IPS DF 19.7 (cell line): Measurements from ENCODE around the gene CD38.

ENCODE experiments used
- DNase-seq: peaks from one replicate; pipeline ENCODE4 v3.0.0-alpha.2; 2013; ENCODE audit warnings: low read depth, low spot score

CD38 gene

GRCh38 chr4:15868111-15868510, 90.0 kb downstream of the CD38 start:
- no peak for DNase-seq

- DNase-seq: no peak
Measured at GRCh38 chr4:15868826-15869413, 90.8 kb downstream of the CD38 start.

GRCh38 chr4:15870079-15870478, 92.0 kb downstream of the CD38 start:
- DNase-seq: no peak

- DNase-seq: no peak
Measured at GRCh38 chr4:15870921-15871664, 93.0 kb downstream of the CD38 start.

- DNase-seq: no peak
Measured at GRCh38 chr4:15873117-15873516, 95.0 kb downstream of the CD38 start.

GRCh38 chr4:15874671-15875070, 96.5 kb downstream of the CD38 start:
- DNase-seq: no peak

- DNase-seq: no peak
Measured at GRCh38 chr4:15875663-15876460, 97.7 kb downstream of the CD38 start.

GRCh38 chr4:15878011-15878410, 99.9 kb downstream of the CD38 start:
- DNase-seq: no peak

GRCh38 chr4:15881820-15882219, 103.7 kb downstream of the CD38 start:
- no peak for DNase-seq

- DNase-seq: peak; percentile 69
Measured at GRCh38 chr4:15882675-15883086, 104.6 kb downstream of the CD38 start.

GRCh38 chr4:15883610-15884243, 105.6 kb downstream of the CD38 start:
- no peak for DNase-seq

GRCh38 chr4:15884666-15885065, 106.5 kb downstream of the CD38 start:
- no peak for DNase-seq

- no peak for DNase-seq
Measured at GRCh38 chr4:15885422-15885821, 107.3 kb downstream of the CD38 start.

GRCh38 chr4:15888515-15888914, 110.4 kb downstream of the CD38 start:
- DNase-seq: no peak

GRCh38 chr4:15890246-15890829, 112.2 kb downstream of the CD38 start:
- DNase-seq: no peak

- DNase-seq: no peak
Measured at GRCh38 chr4:15891312-15891711, 113.2 kb downstream of the CD38 start.

GRCh38 chr4:15893962-15894361, 115.8 kb downstream of the CD38 start:
- no peak for DNase-seq

- DNase-seq: no peak
Measured at GRCh38 chr4:15894393-15894792, 116.3 kb downstream of the CD38 start.

GRCh38 chr4:15894921-15895916, 117.1 kb downstream of the CD38 start:
- no peak for DNase-seq

GRCh38 chr4:15897577-15897976, 119.4 kb downstream of the CD38 start:
- DNase-seq: no peak

- DNase-seq: no peak
Measured at GRCh38 chr4:15898902-15899301, 120.8 kb downstream of the CD38 start.
